ENCODE measurements around the gene HAUS7. TPM values are rescaled to one million over a fixed set of nuclear protein-coding genes. Genes with fewer than 3 reads are reported as not detected.

HAUS7 gene
- total and polyA plus RNA-seq, 12 donors = 12.7 to 45.3 (median 19.2) TPM

DNA sequence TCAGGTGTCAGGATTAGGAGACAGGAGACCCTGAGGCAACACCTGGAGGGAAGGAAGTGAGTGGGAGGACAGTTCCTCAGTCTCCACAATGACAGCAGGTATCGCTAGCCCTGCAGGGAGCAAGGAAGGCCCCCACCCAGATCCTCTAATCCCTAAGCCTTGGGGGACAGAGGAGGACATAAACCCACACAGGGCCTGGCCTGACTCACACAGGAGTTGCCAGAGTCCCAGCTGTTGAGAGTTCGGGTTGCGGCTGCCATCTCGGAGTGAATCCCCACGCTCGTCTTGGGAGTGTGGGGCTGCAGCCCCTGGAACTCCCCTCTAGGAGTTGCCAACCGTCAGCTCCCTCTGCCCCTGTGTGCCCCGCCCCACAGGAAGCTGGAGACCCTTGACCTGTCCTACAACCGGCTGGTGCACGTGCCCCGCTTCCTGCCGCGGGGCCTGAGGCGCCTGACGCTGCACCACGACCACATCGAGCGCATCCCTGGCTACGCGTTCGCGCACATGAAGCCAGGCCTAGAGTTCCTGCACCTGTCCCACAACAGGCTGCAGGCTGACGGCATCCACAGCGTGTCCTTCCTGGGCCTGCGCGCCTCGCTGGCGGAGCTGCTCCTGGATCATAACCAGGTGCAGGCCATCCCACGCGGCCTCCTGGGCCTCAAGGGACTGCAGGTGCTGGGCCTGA, 15.2 kb upstream of the HAUS7 start:
- intact Hi-C loops (cut with DNase I) = no loop called here
- no peaks in the 10 kb centered on the region for H3K9me3 ChIP-seq
- 84 to 86% methylated on average over 22 to 30 of the region's 30 CpGs for WGBS, 2 donors
- no peak overlapping the region for H3K4me3 ChIP-seq
- DNase-seq = no peak
- ATAC-seq = no peak
- no peaks in the 10 kb centered on the region for H3K27me3 ChIP-seq
- H3K27ac ChIP-seq = peak overlapping the region in 2 of 10 donors; percentile 3 to 44
- no peak for TF ChIP-seq CTCF (IDR thresholded peaks at IDR 0.05)
- H3K36me3 ChIP-seq = no peaks in the 10 kb centered on the region
- peaks cover 0 to 24% (median 9%) of the 10 kb centered on the region in 9 donors for H3K4me1 ChIP-seq

- ATAC-seq (no peak), DNase-seq (no peak)
- Histone ChIP-seq H3K4me3 (no peak overlapping the region), H3K4me1 (peaks cover 0 to 10% (median 2%) of the 10 kb centered on the region in 9 donors), H3K27me3 (peaks cover 0 to under 1% (median 0%) of the 10 kb centered on the region in 7 donors), H3K27ac (no peak overlapping the region), H3K36me3 (no peaks in the 10 kb centered on the region), H3K9me3 (no peaks in the 10 kb centered on the region)
- TF ChIP-seq CTCF (IDR thresholded peaks at IDR 0.05) = no peak
- intact Hi-C loops (cut with DNase I) = no loop called here
- WGBS, 2 donors = 71 to 85% methylated on average over 18 to 23 of the region's 23 CpGs
Observed at GRCh38 chrX:153482376-153483015, 12.1 kb upstream of the HAUS7 start.

DNA sequence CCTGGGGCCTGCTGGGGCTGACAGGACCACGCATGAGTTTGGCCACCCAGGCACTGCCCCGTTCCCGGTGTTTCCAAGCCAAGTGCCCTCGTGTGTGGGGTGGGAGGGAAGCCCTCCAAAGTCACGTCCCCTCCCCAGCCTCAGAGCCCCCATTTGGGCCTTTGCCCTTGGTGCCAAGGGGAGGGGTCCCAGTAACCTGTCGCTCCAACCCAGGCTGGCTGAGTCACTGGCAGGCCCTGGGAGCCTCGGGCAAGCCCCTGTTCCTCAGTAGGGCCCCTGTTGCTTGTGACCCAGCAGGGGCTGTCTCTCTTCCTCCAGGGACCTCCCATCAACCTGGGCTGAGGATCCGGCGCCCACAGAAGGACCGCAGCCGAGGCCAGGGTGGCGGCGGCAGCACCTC, 10.7 kb upstream of the HAUS7 start:
- intact Hi-C loops (cut with DNase I) = no loop called here
- TF ChIP-seq CTCF (IDR thresholded peaks at IDR 0.05) = no peak
- ATAC-seq (no peak), DNase-seq (no peak)
- Histone ChIP-seq H3K36me3 (no peaks in the 10 kb centered on the region), H3K4me3 (no peak overlapping the region), H3K27me3 (peaks cover 0 to 11% (median 0%) of the 10 kb centered on the region in 7 donors), H3K27ac (no peak overlapping the region), H3K9me3 (no peaks in the 10 kb centered on the region), H3K4me1 (peaks cover 0 to 19% (median 8%) of the 10 kb centered on the region in 9 donors)
- 95 to 96% methylated on average over 5 to 13 of the region's 13 CpGs for WGBS, 2 donors

- H3K4me1 ChIP-seq = peaks cover 0 to 36% (median 15%) of the 10 kb centered on the region in 9 donors
- H3K9me3 ChIP-seq = no peaks in the 10 kb centered on the region
- peaks cover 0 to 15% (median 0%) of the 10 kb centered on the region in 7 donors for H3K27me3 ChIP-seq
- H3K36me3 ChIP-seq = no peaks in the 10 kb centered on the region
- no peak for TF ChIP-seq CTCF (IDR thresholded peaks at IDR 0.05)
- H3K4me3 ChIP-seq = no peak overlapping the region
- ATAC-seq = no peak
- H3K27ac ChIP-seq = peak overlapping the region in 2 of 10 donors; percentile 82 to 84
- intact Hi-C loops (cut with DNase I) = loop anchor here in 2 of 10 donors (10.0 kb wide), 2 partner anchors 524 to 534 kb away; no protein-coding TSS in a partner anchor
- 85 to 86% methylated on average over 7 to 16 of the region's 16 CpGs for WGBS, 2 donors
- no peak for DNase-seq
Observed at GRCh38 chrX:153478746-153479145, 8.4 kb upstream of the HAUS7 start.

Data from heart right ventricle (tissue), 16 donors.